Measurements from ENCODE around the gene CHRNA7.
"Not testable (repeated sequence)": the region's sequence is repeated elsewhere in the genome, so short reads cannot be mapped to it uniquely, and the experiment has no call there.

Gene CHRNA7

DNA sequence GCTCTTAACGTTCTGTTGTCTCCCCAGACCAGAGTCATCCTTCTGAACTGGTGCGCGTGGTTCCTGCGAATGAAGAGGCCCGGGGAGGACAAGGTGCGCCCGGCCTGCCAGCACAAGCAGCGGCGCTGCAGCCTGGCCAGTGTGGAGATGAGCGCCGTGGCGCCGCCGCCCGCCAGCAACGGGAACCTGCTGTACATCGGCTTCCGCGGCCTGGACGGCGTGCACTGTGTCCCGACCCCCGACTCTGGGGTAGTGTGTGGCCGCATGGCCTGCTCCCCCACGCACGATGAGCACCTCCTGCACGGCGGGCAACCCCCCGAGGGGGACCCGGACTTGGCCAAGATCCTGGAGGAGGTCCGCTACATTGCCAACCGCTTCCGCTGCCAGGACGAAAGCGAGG is 137.6 kb downstream of the CHRNA7 start:
- H3K9ac ChIP-seq (ENCODE audit: low read length); H3K4me1 ChIP-seq (ENCODE audit: control insufficient read depth, insufficient read depth, low read length); H3K36me3 ChIP-seq (ENCODE audit: control insufficient read depth, insufficient read depth, low read length); H3K4me3 ChIP-seq (ENCODE audit: low read length); H3K27ac ChIP-seq (ENCODE audit: low read depth, low read length); H3K27me3 ChIP-seq (ENCODE audit: control insufficient read depth, insufficient read depth, low read length): not testable (repeated sequence)

DNA sequence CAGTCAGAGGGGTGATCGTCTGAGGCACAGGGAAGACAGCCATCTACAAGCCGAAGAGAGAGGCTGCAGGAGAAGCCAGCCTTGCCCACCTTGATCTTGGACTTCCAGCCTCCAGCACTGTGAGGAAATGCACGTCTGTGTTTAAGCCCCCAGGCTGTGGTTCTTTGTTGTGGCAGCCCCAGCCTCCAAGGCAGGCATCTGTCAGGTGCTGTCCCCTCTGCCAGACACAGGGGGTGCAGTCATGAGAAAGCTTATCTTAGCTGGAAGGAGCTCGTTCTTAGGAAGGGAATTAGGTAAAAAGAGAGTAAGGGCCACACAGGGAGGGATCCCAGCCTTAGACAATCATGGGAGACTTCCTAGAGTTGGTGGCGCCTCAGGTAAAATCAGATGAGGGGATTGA is 150.3 kb downstream of the CHRNA7 start:
- not testable (repeated sequence) for H3K27me3 ChIP-seq (ENCODE audit: control insufficient read depth, insufficient read depth, low read length); H3K4me3 ChIP-seq (ENCODE audit: low read length); H3K27ac ChIP-seq (ENCODE audit: low read depth, low read length); H3K4me1 ChIP-seq (ENCODE audit: control insufficient read depth, insufficient read depth, low read length); H3K9ac ChIP-seq (ENCODE audit: low read length); H3K36me3 ChIP-seq (ENCODE audit: control insufficient read depth, insufficient read depth, low read length)

DNA sequence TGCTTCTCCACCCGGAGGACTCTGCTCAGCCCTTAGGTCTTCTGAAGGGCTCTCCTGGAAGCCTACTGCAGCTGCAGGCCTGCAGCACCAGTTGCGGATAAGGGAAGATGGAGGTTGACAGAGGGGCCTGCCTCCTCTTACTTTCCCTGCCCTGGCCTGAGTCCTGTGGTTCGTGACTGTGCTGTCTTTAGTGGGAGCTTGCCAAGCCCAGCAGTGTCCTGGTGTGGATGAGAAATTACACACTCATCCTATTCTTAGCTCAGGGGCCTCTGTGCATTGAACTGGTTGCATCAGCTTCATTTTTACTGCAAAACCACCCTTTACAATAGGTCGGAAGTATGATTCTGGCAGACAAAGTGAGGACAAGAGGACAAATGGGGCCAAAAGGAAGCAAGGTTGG is 163.5 kb downstream of the CHRNA7 start:
- not testable (repeated sequence) for H3K36me3 ChIP-seq (ENCODE audit: control insufficient read depth, insufficient read depth, low read length); H3K4me1 ChIP-seq (ENCODE audit: control insufficient read depth, insufficient read depth, low read length); H3K27me3 ChIP-seq (ENCODE audit: control insufficient read depth, insufficient read depth, low read length); H3K4me3 ChIP-seq (ENCODE audit: low read length); H3K9ac ChIP-seq (ENCODE audit: low read length); H3K27ac ChIP-seq (ENCODE audit: low read depth, low read length)

DNA sequence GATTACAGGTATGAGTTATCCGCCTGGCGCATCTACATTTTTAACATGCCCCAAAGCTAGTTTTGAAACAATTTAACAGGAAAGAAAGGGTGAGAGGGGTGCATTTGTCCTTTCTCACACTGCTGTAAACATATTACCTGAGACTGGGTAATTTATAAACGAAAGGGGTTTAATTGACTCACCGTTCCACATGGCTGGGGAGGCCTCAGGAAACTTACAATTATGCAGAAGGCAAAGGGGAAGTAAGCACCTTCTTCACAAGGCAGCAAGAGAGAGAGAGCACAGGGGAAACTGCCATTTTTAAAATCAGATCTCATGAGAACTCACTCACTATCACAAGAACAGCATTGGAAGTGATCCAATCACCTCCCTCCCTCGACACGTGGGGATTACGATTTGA is 165.9 kb downstream of the CHRNA7 start:
- not testable (repeated sequence) for H3K4me1 ChIP-seq (ENCODE audit: control insufficient read depth, insufficient read depth, low read length); H3K36me3 ChIP-seq (ENCODE audit: control insufficient read depth, insufficient read depth, low read length); H3K9ac ChIP-seq (ENCODE audit: low read length); H3K4me3 ChIP-seq (ENCODE audit: low read length); H3K27ac ChIP-seq (ENCODE audit: low read depth, low read length); H3K27me3 ChIP-seq (ENCODE audit: control insufficient read depth, insufficient read depth, low read length)

DNA sequence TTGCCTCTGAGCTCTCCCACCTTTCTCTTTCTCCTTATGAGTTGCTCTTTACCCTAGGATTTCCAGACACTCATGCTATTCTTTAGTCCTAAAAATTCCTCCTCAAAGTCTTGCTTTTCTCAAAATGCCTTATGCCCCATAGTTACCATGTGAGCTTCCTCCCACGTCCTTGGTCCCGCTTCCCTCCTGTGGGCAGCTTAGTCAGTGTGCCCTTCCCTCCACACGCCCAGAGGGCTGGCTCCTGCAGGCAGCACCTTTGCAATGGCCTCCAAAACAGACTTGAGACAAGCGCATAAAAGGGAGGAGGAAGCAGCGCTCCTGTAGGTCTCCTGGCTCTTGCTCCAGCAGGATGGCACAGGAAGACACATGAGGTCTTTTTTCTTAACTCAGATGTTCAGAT is 168.6 kb downstream of the CHRNA7 start:
- H3K9ac ChIP-seq (ENCODE audit: low read length); H3K4me1 ChIP-seq (ENCODE audit: control insufficient read depth, insufficient read depth, low read length); H3K4me3 ChIP-seq (ENCODE audit: low read length); H3K27me3 ChIP-seq (ENCODE audit: control insufficient read depth, insufficient read depth, low read length); H3K27ac ChIP-seq (ENCODE audit: low read depth, low read length); H3K36me3 ChIP-seq (ENCODE audit: control insufficient read depth, insufficient read depth, low read length): not testable (repeated sequence)

DNA sequence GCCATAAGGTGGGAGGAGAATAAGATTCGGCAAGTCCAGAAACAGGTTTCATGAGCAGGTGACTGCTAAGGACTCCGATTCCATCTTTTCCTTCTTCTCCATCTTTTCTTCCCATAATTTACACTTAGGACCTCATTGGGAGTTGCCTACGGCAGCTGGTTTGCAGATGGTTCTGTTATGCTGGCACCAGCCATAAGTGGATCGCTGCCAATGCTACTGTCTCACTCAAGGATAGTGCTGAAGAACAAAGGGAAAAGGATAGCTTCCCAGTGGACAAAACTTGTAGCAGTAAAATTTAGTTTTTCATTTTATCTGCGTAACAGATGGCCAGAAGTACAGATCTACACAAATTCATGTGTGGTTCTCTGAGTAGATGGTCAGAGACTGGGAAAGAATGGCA is 178.8 kb downstream of the CHRNA7 start:
- not testable (repeated sequence) for H3K4me1 ChIP-seq (ENCODE audit: control insufficient read depth, insufficient read depth, low read length)

DNA sequence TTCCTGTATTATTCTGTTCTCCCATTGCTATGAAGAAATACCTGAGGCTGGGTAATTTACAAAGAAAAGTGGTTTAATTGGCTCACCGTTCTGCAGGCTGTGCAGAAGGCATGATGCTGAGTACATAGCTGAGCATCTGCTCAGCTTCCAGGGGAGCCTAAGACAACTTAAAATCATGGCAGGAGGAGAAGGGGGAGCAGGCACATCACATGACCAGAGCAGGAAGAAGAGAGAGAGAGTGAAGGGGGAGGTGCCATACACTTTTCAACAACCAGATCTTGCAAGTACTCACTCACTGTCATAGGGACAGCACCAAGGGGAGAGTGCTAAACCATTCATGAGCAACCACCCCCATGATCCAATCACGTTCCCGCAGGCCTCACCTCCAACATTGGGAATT is 188.4 kb downstream of the CHRNA7 start:
- H3K27ac ChIP-seq (ENCODE audit: low read depth, low read length), result no peak overlapping the region
- no peaks in the 10 kb centered on the region for H3K4me1 ChIP-seq (ENCODE audit: control insufficient read depth, insufficient read depth, low read length)
- no peak overlapping the region for H3K4me3 ChIP-seq (ENCODE audit: low read length)
- H3K36me3 ChIP-seq (ENCODE audit: control insufficient read depth, insufficient read depth, low read length), result no peaks in the 10 kb centered on the region
- H3K27me3 ChIP-seq (ENCODE audit: control insufficient read depth, insufficient read depth, low read length), result no peaks in the 10 kb centered on the region
- H3K9ac ChIP-seq (ENCODE audit: low read length), result no peak overlapping the region

More for the DNA sequence above, 178.8 kb downstream of the CHRNA7 start:
- not testable (repeated sequence) for H3K27ac ChIP-seq (ENCODE audit: low read depth, low read length); H3K36me3 ChIP-seq (ENCODE audit: control insufficient read depth, insufficient read depth, low read length); H3K9ac ChIP-seq (ENCODE audit: low read length); H3K27me3 ChIP-seq (ENCODE audit: control insufficient read depth, insufficient read depth, low read length); H3K4me3 ChIP-seq (ENCODE audit: low read length)
